AG04450 (cell line): ENCODE results near the gene FKBP1A. TPM values are rescaled to one million over a fixed set of nuclear protein-coding genes. Genes with fewer than 3 reads are reported as not detected.

ENCODE experiments used
- CTCF ChIA-PET: fragments of 300-600, 350-600 bp; formaldehyde crosslinking; extraction: SDS; loops from one replicate; lab custom pipeline; 2022; ENCODE audit warnings: antibody characterized with exemption, inconsistent platforms; lab: Charles Lee
- POLR2A ChIA-PET: fragments of 350-600 bp; formaldehyde crosslinking; extraction: SDS; loops from one replicate; lab custom pipeline; 2021; ENCODE audit warnings: antibody characterized with exemption, inconsistent platforms; lab: Yijun Ruan, JAX
- DNase-seq: peaks from one replicate; pipeline ENCODE4 v3.0.0-alpha.2; 2011; ENCODE audit warnings: low read depth, low spot score
- H3K27ac ChIP-seq: one replicate; pipeline ENCODE4 v1.5.1; 2012; ENCODE audit warnings: low read depth, low read length, control low read depth
- H3K27me3 ChIP-seq: one replicate; pipeline ENCODE4 v1.6.0; 2012; ENCODE audit warnings: low read length; ENCODE audit not compliant: control insufficient read depth, insufficient read depth
- H3K4me3 ChIP-seq: 2 replicates; pipeline ENCODE4 v1.5.1; 2011; ENCODE audit warnings: mild to moderate bottlenecking, low read depth, low read length, control low read depth
- H3K9me3 ChIP-seq: 2 replicates; pipeline ENCODE4 v1.5.1; 2012; ENCODE audit warnings: low read length; ENCODE audit not compliant: control insufficient read depth, insufficient read depth
- CTCF ChIP-seq: IDR thresholded peaks from 2 replicates; pipeline ENCODE4 v1.5.1; 2011; ENCODE audit warnings: low read depth, low read length, control low read depth, inconsistent platforms
- polyA plus RNA-seq: library from polyadenylated mRNA; depleted of rRNA; stranded (reverse); fragments of >200 nt; gene quantifications from 2 replicates; pipeline ENCODE4 v1.2.3, GENCODE V29; 2011

The FKBP1A gene
- polyA plus RNA-seq, 1 experiment = 579 TPM

- no peak for TF ChIP-seq CTCF
- ChIA-PET POLR2A (no interaction called here), CTCF (no interaction called here)
- no peak overlapping the region for H3K4me3 ChIP-seq
- H3K27ac ChIP-seq = no peak overlapping the region
- DNase-seq = no peak
- H3K27me3 ChIP-seq = no peaks in the 10 kb centered on the region
- no peaks in the 10 kb centered on the region for H3K9me3 ChIP-seq
Measured at GRCh38 chr20:1388741-1389483, 3.9 kb downstream of the FKBP1A start.

- CTCF ChIA-PET = interaction anchor here (2.0 kb wide), 1 partner anchor 116 kb away, joined by 5 read pairs; no protein-coding TSS in a partner anchor
- POLR2A ChIA-PET = no interaction called here
- no peak overlapping the region for H3K27ac ChIP-seq
Measured at GRCh38 chr20:1388253-1388652, 4.6 kb downstream of the FKBP1A start.

GRCh38 chr20:1386323-1386722 lies 6.5 kb downstream of the FKBP1A start:
- Histone ChIP-seq H3K4me3 (no peak overlapping the region), H3K27me3 (no peaks in the 10 kb centered on the region), H3K27ac (no peak overlapping the region), H3K9me3 (no peaks in the 10 kb centered on the region)
- no peak for DNase-seq
- no peak for TF ChIP-seq CTCF
- ChIA-PET POLR2A (no interaction called here), CTCF (interaction anchor here (1.0 to 2.0 kb wide), 3 partner anchors 61 to 118 kb away, joined by 3 to 7 read pairs (median 5); partner anchors contain the start of gene NSFL1C)

More at GRCh38 chr20:1388253-1388652, 4.6 kb downstream of the FKBP1A start:
- no peak for TF ChIP-seq CTCF
- no peaks in the 10 kb centered on the region for H3K9me3 ChIP-seq
- no peak for DNase-seq
- H3K27me3 ChIP-seq = no peaks in the 10 kb centered on the region
- H3K4me3 ChIP-seq = no peak overlapping the region

- no peaks in the 10 kb centered on the region for H3K27me3 ChIP-seq
- no peak overlapping the region for H3K4me3 ChIP-seq
- no peaks in the 10 kb centered on the region for H3K9me3 ChIP-seq
- ChIA-PET POLR2A (interaction anchor here (0.6 to 2.8 kb wide), 2 partner anchors 8 to 29 kb away, joined by 3 to 6 read pairs; no protein-coding TSS in a partner anchor), CTCF (interaction anchor here (0.8 to 1.5 kb wide), 4 partner anchors 44 to 120 kb away, joined by 3 read pairs; partner anchors contain the start of gene NSFL1C)
- H3K27ac ChIP-seq = no peak overlapping the region
- no peak for DNase-seq
- no peak for TF ChIP-seq CTCF
Measured at GRCh38 chr20:1383623-1384404, 9.0 kb downstream of the FKBP1A start.
